Measurements from ENCODE around the gene CLEC2A. TPM values are rescaled to one million over a fixed set of nuclear protein-coding genes. Genes with fewer than 3 reads are reported as not detected.
A peak's percentile ranks its signal among the peaks of the same experiment; 100 is the strongest.
"Not testable (repeated sequence)": the region's sequence is repeated elsewhere in the genome, so short reads cannot be mapped to it uniquely, and the experiment has no call there.

CLEC2A gene
- total and polyA plus RNA-seq, 11 donors = not detected

DNA sequence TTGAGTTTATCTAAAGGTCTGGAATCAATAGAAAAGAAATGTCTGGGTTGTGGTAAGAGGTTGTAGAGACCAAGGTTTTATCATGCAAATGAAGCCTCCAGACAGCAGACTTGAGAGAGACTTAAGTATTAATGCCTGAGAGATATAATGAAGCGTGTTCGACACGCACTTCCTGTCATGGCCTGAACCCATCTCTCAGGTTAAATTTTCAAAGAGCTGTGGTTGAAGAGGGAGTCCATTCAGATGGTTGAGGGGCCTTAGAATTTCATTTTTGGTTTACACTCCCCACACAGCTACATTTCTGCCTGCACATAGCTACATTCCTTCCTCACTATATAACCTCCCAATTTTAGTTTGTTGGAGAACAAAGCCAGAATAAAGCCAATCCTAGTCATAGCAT, 28.9 kb upstream of the CLEC2A start:
- intact Hi-C loops (cut with DNase I) = no loop called here
- peak overlapping the region in 1 of 12 donors; percentile 75 for H3K27ac ChIP-seq
- peaks cover 0 to 17% (median 0%) of the 10 kb centered on the region in 12 donors for H3K4me1 ChIP-seq
- DNase-seq (no peak), ATAC-seq (no peak)
- H3K27me3 ChIP-seq = no peaks in the 10 kb centered on the region
- no peaks in the 10 kb centered on the region for H3K36me3 ChIP-seq
- no peak overlapping the region for H3K4me3 ChIP-seq
- TF ChIP-seq POLR2A (IDR thresholded peaks at IDR 0.05) = no peak
- TF ChIP-seq, protein P1, sequence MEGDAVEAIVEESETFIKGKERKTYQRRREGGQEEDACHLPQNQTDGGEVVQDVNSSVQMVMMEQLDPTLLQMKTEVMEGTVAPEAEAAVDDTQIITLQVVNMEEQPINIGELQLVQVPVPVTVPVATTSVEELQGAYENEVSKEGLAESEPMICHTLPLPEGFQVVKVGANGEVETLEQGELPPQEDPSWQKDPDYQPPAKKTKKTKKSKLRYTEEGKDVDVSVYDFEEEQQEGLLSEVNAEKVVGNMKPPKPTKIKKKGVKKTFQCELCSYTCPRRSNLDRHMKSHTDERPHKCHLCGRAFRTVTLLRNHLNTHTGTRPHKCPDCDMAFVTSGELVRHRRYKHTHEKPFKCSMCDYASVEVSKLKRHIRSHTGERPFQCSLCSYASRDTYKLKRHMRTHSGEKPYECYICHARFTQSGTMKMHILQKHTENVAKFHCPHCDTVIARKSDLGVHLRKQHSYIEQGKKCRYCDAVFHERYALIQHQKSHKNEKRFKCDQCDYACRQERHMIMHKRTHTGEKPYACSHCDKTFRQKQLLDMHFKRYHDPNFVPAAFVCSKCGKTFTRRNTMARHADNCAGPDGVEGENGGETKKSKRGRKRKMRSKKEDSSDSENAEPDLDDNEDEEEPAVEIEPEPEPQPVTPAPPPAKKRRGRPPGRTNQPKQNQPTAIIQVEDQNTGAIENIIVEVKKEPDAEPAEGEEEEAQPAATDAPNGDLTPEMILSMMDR (IDR thresholded peaks at IDR 0.05) = no peak
- H3K9me3 ChIP-seq = no peaks in the 10 kb centered on the region
- WGBS, 4 donors = 89 to 95% (median 93%) methylated on average over 3 of the region's 3 CpGs

DNA sequence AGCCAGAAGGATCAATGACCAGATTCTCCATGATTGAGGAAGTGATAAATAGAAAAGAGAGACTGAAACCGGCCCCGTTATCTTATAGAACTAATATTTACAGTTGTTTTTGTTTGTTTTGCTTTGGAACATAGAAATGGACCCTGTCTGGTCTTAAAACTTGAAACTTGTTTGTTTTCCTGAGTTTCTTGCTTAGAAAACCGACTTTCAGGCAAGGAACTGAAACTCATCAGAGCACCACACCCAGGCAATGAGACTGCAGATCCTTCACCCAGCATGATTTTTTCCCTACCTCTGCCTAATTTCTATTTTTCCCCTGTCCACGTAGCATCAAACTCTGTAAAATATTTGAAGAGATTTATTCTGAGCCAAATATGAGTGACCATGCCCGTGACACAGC, 28.4 kb upstream of the CLEC2A start:
- Histone ChIP-seq H3K27me3 (no peaks in the 10 kb centered on the region), H3K4me3 (no peak overlapping the region), H3K9me3 (no peaks in the 10 kb centered on the region), H3K4me1 (peaks cover 0 to 17% (median 0%) of the 10 kb centered on the region in 12 donors), H3K36me3 (no peaks in the 10 kb centered on the region), H3K27ac (peak overlapping the region in 1 of 12 donors; percentile 75)
- no peak for ATAC-seq
- TF ChIP-seq, protein P1 (IDR thresholded peaks at IDR 0.05) = no peak
- TF ChIP-seq POLR2A (IDR thresholded peaks at IDR 0.05) = no peak
- DNase-seq = no peak
- intact Hi-C loops (cut with DNase I) = no loop called here
- WGBS, 4 donors = 69 to 83% (median 73%) methylated on average over 5 of the region's 5 CpGs

DNA sequence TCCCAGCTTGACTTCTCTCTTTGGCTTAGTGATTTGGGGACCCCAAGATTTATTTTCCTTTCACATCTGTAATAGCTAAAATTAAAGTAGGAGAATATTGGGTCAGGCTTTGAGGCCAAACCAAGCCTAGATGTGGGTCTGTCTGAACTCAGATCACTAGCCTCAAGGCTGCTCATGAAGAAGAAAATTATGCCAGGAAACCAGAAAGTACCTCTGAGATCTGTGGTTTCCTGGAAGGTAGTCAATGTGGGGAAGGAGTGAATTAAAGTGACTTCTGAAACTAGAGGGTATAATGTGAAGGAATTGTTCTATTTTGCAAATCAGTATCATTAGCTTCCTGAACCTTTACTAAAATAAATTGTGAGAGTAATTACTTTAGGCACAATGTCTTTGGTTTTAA, 25.7 kb upstream of the CLEC2A start:
- TF ChIP-seq, protein P1 (IDR thresholded peaks at IDR 0.05) = no peak
- TF ChIP-seq POLR2A (IDR thresholded peaks at IDR 0.05) = no peak
- Histone ChIP-seq H3K27ac (no peak overlapping the region), H3K9me3 (no peaks in the 10 kb centered on the region), H3K27me3 (peaks cover 0 to 3% (median 0%) of the 10 kb centered on the region in 9 donors), H3K36me3 (no peaks in the 10 kb centered on the region), H3K4me1 (peaks cover 0 to 17% (median 0%) of the 10 kb centered on the region in 12 donors), H3K4me3 (no peak overlapping the region)
- intact Hi-C loops (cut with DNase I) = no loop called here
- ATAC-seq (no peak), DNase-seq (no peak)

DNA sequence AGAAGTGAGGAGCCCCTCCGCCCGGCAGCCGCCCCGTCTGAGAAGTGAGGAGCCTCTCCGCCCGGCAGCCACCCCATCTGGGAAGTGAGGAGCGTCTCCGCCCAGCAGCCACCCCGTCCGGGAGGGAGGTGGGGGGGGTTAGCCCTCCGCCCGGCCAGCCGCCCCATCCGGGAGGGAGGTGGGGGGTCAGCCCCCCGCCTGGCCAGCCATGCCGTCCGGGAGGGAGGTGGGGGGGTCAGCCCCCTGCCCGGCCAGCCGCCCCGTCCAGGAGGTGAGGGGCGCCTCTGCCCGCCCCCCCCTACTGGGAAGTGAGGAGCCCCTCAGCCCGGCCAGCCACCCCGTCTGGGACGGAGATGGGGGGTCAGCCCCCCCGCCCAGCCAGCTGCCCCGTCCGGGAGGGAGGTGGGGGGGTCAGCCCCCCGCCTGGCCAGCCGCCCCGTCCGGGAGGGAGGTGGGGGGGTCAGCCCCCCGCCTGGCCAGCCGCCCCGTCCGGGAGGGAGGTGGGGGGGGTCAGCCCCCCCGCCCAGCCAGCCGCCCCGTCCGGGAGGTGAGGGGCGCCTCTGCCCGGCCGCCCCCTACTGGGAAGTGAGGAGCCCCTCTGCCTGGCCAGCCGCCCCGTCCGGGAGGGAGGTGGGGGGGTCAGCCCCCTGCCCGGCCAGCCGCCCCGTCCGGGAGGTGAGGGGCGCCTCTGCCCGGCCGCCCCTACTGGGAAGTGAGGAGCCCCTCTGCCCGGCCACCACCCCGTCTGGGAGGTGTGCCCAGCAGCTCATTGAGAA, 21.0 kb upstream of the CLEC2A start:
- H3K27me3 ChIP-seq; DNase-seq; H3K4me3 ChIP-seq; ATAC-seq; H3K9me3 ChIP-seq; H3K36me3 ChIP-seq; H3K27ac ChIP-seq; intact Hi-C loops (cut with DNase I): not testable (repeated sequence)
- WGBS, 4 donors = 97 to 100% (median 97%) methylated on average over 3 to 25 of the region's 55 CpGs; no CpG with 5 or more reads in 1 of the 4 donors
- H3K4me1 ChIP-seq = peaks cover 0 to 29% (median 0%) of the 10 kb centered on the region in 12 donors

Data from heart left ventricle (tissue), 16 donors.